ENCODE data around the gene FRMD6. TPM values are rescaled to one million over a fixed set of nuclear protein-coding genes. Genes with fewer than 3 reads are reported as not detected.

Gene FRMD6
- total RNA-seq, 1 donor from 2014 or later = 122 TPM

DNA sequence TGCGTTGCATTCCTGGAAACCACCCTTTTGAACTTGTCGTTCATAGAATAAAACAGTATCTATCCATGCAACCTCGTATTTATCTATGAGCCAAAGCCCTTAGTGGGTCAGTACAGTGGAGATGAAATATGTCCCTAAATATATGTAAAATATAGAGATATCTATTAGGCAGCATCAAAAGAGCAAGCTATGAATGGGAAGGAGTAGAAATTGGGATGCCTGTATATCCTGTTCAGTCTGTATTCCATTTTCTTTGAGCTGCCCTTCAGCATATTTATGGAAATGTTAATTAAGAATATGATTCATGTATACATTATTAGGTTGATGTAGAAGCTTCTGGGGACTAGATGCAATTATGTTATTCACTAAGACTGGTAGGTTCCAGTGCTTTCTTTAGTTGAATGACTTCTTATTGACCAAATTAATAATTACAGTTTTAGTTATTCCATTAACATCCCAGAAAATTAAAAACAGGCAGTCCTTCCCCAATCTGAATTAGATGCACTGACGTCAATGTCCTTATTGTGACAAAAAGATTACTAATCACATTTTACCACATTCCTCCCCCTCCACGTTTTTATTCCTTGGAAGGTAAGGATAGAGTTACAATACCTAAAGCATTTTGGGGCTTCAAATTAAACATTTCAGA, 11.9 kb upstream of the FRMD6 start:
- TF ChIP-seq, protein P1, sequence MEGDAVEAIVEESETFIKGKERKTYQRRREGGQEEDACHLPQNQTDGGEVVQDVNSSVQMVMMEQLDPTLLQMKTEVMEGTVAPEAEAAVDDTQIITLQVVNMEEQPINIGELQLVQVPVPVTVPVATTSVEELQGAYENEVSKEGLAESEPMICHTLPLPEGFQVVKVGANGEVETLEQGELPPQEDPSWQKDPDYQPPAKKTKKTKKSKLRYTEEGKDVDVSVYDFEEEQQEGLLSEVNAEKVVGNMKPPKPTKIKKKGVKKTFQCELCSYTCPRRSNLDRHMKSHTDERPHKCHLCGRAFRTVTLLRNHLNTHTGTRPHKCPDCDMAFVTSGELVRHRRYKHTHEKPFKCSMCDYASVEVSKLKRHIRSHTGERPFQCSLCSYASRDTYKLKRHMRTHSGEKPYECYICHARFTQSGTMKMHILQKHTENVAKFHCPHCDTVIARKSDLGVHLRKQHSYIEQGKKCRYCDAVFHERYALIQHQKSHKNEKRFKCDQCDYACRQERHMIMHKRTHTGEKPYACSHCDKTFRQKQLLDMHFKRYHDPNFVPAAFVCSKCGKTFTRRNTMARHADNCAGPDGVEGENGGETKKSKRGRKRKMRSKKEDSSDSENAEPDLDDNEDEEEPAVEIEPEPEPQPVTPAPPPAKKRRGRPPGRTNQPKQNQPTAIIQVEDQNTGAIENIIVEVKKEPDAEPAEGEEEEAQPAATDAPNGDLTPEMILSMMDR (conservative IDR thresholded peaks at IDR 0.05; ENCODE audit: low read depth, low read length) = no peak
- no peak for DNase-seq (ENCODE audit: low read depth)
- H3K4me3 ChIP-seq (ENCODE audit: low read depth, low read length) = no peak overlapping the region

DNA sequence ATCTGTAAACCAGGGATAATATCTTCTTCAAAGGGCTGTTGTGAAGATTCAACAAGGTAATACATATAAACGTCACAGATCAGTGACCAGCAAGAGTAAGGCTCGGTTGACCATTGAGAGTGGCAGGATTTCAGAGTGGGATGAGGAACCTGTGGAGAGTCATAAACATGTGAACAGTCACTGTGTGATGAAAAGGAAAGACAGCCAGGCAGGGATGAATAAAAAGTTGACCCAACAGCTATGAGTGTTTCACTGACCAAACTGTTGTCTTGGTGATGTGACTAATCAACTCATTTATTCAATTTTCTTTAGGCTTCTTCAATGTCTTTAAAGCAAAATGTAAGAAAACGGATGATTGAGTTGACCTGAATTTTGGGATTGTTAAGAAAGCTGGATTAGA, 8.6 kb upstream of the FRMD6 start:
- H3K4me3 ChIP-seq (ENCODE audit: low read depth, low read length) = no peak overlapping the region
- TF ChIP-seq, protein P1 (conservative IDR thresholded peaks at IDR 0.05; ENCODE audit: low read depth, low read length) = no peak
- peak; percentile 71 for DNase-seq (ENCODE audit: low read depth)

DNA sequence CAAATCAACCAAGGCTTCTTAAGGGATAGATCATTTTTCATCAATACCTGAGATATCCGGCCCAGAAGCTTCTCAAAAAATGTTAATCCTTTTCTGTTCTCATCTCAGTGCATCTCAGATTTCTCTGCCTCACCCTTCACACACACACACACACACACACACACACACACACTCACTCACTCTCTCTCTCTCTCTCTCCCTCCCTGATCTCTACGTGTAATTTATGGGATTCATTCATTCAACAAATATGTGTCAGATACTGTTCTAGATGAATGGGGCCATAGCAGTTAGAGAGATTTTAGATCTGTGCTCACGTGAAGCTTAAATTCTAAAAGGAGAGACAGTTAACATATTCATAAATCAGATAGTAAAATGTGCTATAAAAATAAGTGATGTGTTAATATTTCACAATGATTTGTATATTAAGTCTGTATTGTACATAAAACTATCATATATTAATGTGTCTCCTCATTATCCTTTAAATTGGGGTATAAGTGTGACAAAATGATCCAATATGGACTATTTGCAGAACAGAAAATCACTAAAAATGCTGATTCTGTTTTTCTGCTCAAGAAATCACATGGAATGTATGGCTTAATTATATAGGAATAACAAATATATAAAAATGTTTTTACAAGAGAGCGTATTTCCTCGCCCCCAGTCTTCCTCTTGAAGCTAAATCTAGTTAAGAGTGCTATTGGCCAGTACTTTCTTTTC, 7.3 kb upstream of the FRMD6 start:
- DNase-seq (ENCODE audit: low read depth) = no peak
- TF ChIP-seq, protein P1 (conservative IDR thresholded peaks at IDR 0.05; ENCODE audit: low read depth, low read length) = no peak
- H3K4me3 ChIP-seq (ENCODE audit: low read depth, low read length) = no peak overlapping the region

DNA sequence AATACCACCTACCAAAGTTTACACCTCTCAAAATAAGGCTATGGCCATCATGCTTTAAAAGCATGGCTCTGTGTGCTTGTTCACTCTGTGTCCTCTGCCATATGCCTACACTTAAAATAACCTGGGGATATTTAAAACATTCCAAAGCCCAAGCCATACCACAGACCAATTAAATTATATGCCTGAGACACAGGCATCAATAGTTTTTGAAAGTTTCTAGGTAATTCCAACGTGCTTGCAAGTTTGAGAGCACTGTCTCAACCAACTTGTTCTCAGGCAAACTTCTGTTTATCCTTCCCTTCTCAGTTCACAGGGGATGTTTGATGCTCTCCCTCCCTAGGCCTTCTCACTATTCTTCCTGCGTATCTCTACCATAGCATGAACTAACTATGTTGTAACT, 3.4 kb upstream of the FRMD6 start:
- TF ChIP-seq, protein P1 (conservative IDR thresholded peaks at IDR 0.05; ENCODE audit: low read depth, low read length) = no peak
- H3K4me3 ChIP-seq (ENCODE audit: low read depth, low read length) = no peak overlapping the region
- no peak for DNase-seq (ENCODE audit: low read depth)

DNA sequence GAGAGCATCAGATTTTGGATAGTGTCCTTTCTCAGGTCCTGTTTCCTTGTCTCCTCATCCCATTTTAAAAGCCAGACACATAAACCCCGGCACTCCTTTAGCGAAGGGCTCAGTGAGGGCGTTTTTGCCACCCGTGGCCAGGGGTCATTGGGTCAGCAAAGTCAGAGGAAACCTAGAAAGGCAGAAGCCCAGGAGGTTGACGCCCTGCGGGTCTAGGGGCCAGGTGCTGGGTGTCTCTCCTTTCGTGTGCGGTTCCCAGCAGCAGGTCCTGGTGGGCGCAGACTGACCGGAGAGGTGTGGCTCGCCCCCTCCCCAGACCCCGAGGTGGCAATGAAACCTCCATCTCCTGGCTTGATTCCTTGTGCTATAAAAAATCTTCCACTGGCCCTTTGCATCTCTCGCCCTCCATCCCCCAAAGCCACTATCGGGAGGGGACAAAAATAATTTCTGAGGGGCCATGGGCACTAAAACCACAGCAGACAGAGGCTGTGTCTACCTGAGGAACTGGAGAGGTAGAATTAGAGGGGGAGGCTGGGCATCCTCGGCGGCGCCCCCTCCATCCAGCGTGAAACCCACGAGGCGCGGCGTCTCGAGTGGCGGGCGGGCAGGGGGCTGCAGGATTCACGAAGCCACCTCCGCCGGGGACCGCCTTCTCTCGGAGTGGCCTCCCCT, 858 bp upstream of the FRMD6 start:
- TF ChIP-seq, protein P1 (conservative IDR thresholded peaks at IDR 0.05; ENCODE audit: low read depth, low read length) = no peak
- H3K4me3 ChIP-seq (ENCODE audit: low read depth, low read length) = peak overlapping the region; percentile 84
- DNase-seq (ENCODE audit: low read depth) = no peak

DNA sequence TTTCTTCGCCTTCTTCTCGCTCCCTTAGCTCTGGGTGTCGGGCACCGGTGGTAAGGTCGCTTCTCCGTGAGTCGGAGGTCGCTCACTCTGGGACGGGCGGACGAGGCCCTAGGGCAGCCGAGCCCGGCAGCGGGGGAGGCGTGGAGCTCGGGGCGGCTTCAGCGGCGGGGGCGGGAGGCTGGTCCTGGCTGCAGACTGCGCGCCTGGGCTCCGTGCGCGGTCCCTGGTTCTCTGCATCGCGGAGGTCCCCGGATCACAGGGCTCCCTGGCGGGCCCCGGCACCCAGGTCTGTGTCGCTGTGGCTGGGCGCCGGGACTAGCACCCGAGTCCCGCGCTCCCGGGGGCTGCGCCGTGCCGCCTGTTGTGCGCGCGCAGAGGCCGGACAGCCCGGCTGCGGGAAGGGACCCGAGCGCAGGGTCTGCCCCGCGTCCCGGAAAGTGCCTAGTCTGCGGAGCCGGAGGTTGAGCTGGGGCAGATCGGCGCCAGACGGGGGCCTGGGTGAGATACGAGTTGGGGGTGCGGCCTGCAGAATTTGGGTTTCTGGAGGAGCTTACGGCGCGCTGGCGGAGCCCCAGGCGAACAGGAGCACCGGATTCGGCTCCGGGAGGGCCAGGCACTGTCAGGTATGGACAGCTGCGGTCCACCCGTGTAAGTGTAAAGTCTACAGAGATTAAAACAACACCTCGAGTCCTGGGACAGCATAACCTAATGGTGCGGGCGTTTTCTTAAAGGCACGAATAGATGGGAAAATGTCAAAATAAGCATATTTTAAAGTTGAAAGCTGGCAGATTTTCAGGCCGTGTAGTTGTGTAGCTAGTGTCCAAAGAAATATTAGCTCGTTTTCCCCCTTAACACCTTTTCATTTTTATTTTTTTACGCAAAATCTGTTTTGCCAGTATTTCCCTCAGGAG, 713 bp downstream of the FRMD6 start:
- TF ChIP-seq, protein P1 (conservative IDR thresholded peaks at IDR 0.05; ENCODE audit: low read depth, low read length) = no peak
- peak overlapping the region; percentile 84 for H3K4me3 ChIP-seq (ENCODE audit: low read depth, low read length)
- DNase-seq (ENCODE audit: low read depth) = no peak

Measured in epithelial cell of proximal tubule (primary cell).